ENCODE measurements around the gene SMARCA4. TPM values are rescaled to one million over a fixed set of nuclear protein-coding genes. Genes with fewer than 3 reads are reported as not detected.
"Not testable (repeated sequence)": the region's sequence is repeated elsewhere in the genome, so short reads cannot be mapped to it uniquely, and the experiment has no call there.

The SMARCA4 gene
- total and polyA plus RNA-seq, 7 donors = 22.5 to 73.9 (median 39.1) TPM

- Histone ChIP-seq H3K27ac (peak overlapping the region; percentile 91 to 98 (median 96)), H3K9me3 (no peaks in the 10 kb centered on the region), H3K36me3 (peaks cover 0 to 20% (median 0%) of the 10 kb centered on the region in 4 donors), H3K4me3 (no peak overlapping the region), H3K4me1 (peaks cover 0 to 61% (median 50%) of the 10 kb centered on the region in 4 donors), H3K27me3 (no peaks in the 10 kb centered on the region)
- TF ChIP-seq POLR2AphosphoS5 (IDR thresholded peaks at IDR 0.05) = no peak
- TF ChIP-seq EP300 (IDR thresholded peaks at IDR 0.05) = no peak
- TF ChIP-seq POLR2A (IDR thresholded peaks at IDR 0.05) = no peak
- TF ChIP-seq CTCF (IDR thresholded peaks at IDR 0.05) = no peak
- intact Hi-C loops (cut with DNase I) = no loop called here
- DNase-seq = no peak
- 90 to 95% methylated on average over 15 of the region's 15 CpGs for WGBS, 2 donors
These were observed 132.9 kb downstream of the SMARCA4 start for GRCh38 chr19:11093689-11094238.

GRCh38 chr19:11094520-11094894 lies 133.7 kb downstream of the SMARCA4 start:
- H3K36me3 ChIP-seq = peaks cover 0 to 20% (median 0%) of the 10 kb centered on the region in 4 donors
- no peaks in the 10 kb centered on the region for H3K9me3 ChIP-seq
- H3K27me3 ChIP-seq = no peaks in the 10 kb centered on the region
- peak overlapping the region; percentile 47 to 98 (median 96) for H3K27ac ChIP-seq
- 63 to 79% methylated on average over 4 of the region's 4 CpGs for WGBS, 2 donors
- no peak for DNase-seq
- intact Hi-C loops (cut with DNase I) = no loop called here
- H3K4me1 ChIP-seq = peaks cover 0 to 54% (median 44%) of the 10 kb centered on the region in 4 donors
- no peak overlapping the region for H3K4me3 ChIP-seq
- TF ChIP-seq POLR2AphosphoS5 (IDR thresholded peaks at IDR 0.05) (no peak), EP300 (IDR thresholded peaks at IDR 0.05) (no peak), POLR2A (IDR thresholded peaks at IDR 0.05) (no peak), CTCF (IDR thresholded peaks at IDR 0.05) (no peak)

GRCh38 chr19:11096210-11096841 lies 135.5 kb downstream of the SMARCA4 start:
- DNase-seq = peak; percentile 91
- H3K4me1 ChIP-seq = peaks cover 0 to 47% (median 35%) of the 10 kb centered on the region in 4 donors

GRCh38 chr19:11097367-11097766 lies 136.5 kb downstream of the SMARCA4 start:
- H3K9me3 ChIP-seq; H3K27me3 ChIP-seq; DNase-seq; intact Hi-C loops (cut with DNase I); H3K4me3 ChIP-seq: not testable (repeated sequence)
- Histone ChIP-seq H3K4me1 (peaks cover 0 to 37% (median 25%) of the 10 kb centered on the region in 4 donors), H3K27ac (peak overlapping the region in 3 of 4 donors; percentile 94 to 98 (median 97)), H3K36me3 (peaks cover 0 to 47% (median 6%) of the 10 kb centered on the region in 4 donors)
- WGBS, 2 donors = 94% methylated on average over 6 of the region's 6 CpGs

More at GRCh38 chr19:11096210-11096841, 135.5 kb downstream of the SMARCA4 start:
- Histone ChIP-seq H3K9me3 (no peaks in the 10 kb centered on the region), H3K27ac (peak overlapping the region; percentile 47 to 98 (median 96)), H3K4me3 (no peak overlapping the region), H3K27me3 (no peaks in the 10 kb centered on the region), H3K36me3 (peaks cover 0 to 37% (median 3%) of the 10 kb centered on the region in 4 donors)
- 60 to 71% methylated on average over 10 of the region's 10 CpGs for WGBS, 2 donors
- intact Hi-C loops (cut with DNase I) = no loop called here
- TF ChIP-seq POLR2A (IDR thresholded peaks at IDR 0.05) (no peak), EP300 (IDR thresholded peaks at IDR 0.05) (no peak), POLR2AphosphoS5 (IDR thresholded peaks at IDR 0.05) (peak in 3 of 4 donors; percentile 17 to 50 (median 25))

GRCh38 chr19:11098327-11098726 lies 137.5 kb downstream of the SMARCA4 start:
- TF ChIP-seq CTCF (IDR thresholded peaks at IDR 0.05) (no peak), POLR2AphosphoS5 (IDR thresholded peaks at IDR 0.05) (no peak), EP300 (IDR thresholded peaks at IDR 0.05) (no peak), POLR2A (IDR thresholded peaks at IDR 0.05) (no peak)
- intact Hi-C loops (cut with DNase I) = no loop called here
- Histone ChIP-seq H3K36me3 (peaks cover 0 to 57% (median 15%) of the 10 kb centered on the region in 4 donors), H3K27ac (no peak overlapping the region), H3K9me3 (no peaks in the 10 kb centered on the region), H3K27me3 (no peaks in the 10 kb centered on the region), H3K4me3 (no peak overlapping the region), H3K4me1 (peaks cover 0 to 30% (median 16%) of the 10 kb centered on the region in 4 donors)
- WGBS, 2 donors = 98 to 99% methylated on average over 2 of the region's 2 CpGs
- DNase-seq = no peak
